HepG2 (cell line): ENCODE data around the gene CORO1A. TPM values are rescaled to one million over a fixed set of nuclear protein-coding genes. Genes with fewer than 3 reads are reported as not detected.

Experiments used
- ATAC-seq: fragments of 200-7000 bp; cut with Tn5 transposase; 3 replicates; pipeline ENCODE4 v1.9.1; 2020; ENCODE audit warnings: mild to moderate bottlenecking, moderate library complexity
- BruUV-seq: library from RNA; stranded (reverse); fragments of 400-500 nt; replicated peaks from 2 replicates; lab custom pipeline; 2021; lab: Mats Ljungman, UMichigan
- CTCF ChIA-PET: fragments of 300-600 bp; formaldehyde crosslinking; extraction: SDS; loops from one replicate; lab custom pipeline; 2021; ENCODE audit warnings: low total read pairs, inconsistent platforms, low intra/inter-chr PET ratio; lab: Yijun Ruan, JAX
- POLR2A ChIA-PET: fragments of 350-600 bp; sonication (Branson Sonifier 250); formaldehyde crosslinking; loops from one replicate; lab custom pipeline; 2020; ENCODE audit warnings: antibody characterized with exemption, inconsistent platforms; lab: Yijun Ruan, JAX
- DNase-seq: peaks from one replicate; pipeline ENCODE4 v3.0.0-alpha.2; 2015; ENCODE audit warnings: low spot score
- FAIRE-seq: peaks from 3 replicates; lab custom pipeline; 2011; peaks lifted over from hg19 to GRCh38; lab: Jason Lieb, UNC
- H2AFZ ChIP-seq: one replicate; pipeline ENCODE4 v1.6.1; 2011; ENCODE audit warnings: low read length, inconsistent platforms
- H3K27ac ChIP-seq: fragments of 300-600 bp; 3 replicates; pipeline ENCODE4 v1.8.0; 2011; ENCODE audit warnings: mixed run types, mild to moderate bottlenecking, mixed read lengths, low read length, inconsistent platforms; ENCODE audit not compliant: insufficient read depth; ENCODE audit errors: extremely low read length
- H3K27me3 ChIP-seq, 2 experiments: fragments of 200-600 bp in 1 of 2; 2 replicates in 1 of 2; 3 replicates in 1 of 2; pipeline versions ENCODE4 v1.6.0 to v1.8.0; 2011; ENCODE audit warnings: low read length in 2 of 2, mild to moderate bottlenecking in 2 of 2, moderate library complexity in 2 of 2, inconsistent platforms in 1 of 2; ENCODE audit not compliant: insufficient read depth in 2 of 2, control insufficient read depth in 1 of 2
- H3K36me3 ChIP-seq, 2 experiments: fragments of 200-600 bp in 1 of 2; replicated peaks in 1 of 2; 2 replicates in 1 of 2; 3 replicates in 1 of 2; pipeline versions ENCODE4 v1.5.1 to v1.8.0; 2011; ENCODE audit warnings: low read length in 2 of 2, inconsistent platforms in 1 of 2; ENCODE audit not compliant: insufficient read depth in 2 of 2, control insufficient read depth in 1 of 2
- H3K4me1 ChIP-seq: 2 replicates; pipeline ENCODE4 v1.5.1; 2012; ENCODE audit warnings: low read length, inconsistent platforms; ENCODE audit not compliant: insufficient read depth
- H3K4me2 ChIP-seq: 2 replicates; pipeline ENCODE4 v1.6.0; 2011; ENCODE audit warnings: low read depth, low read length, inconsistent platforms
- H3K4me3 ChIP-seq, 3 experiments: fragments of 200-600 bp in 1 of 3; sonication (generic), shearing (Covaris generic) in 1 of 3; replicated peaks in 1 of 3; 2 replicates each; pipeline ENCODE4 v1.5.1; 2011 to 2016; ENCODE audit warnings: low read length in 3 of 3, inconsistent platforms in 2 of 3, low read depth in 2 of 3, mild to moderate bottlenecking in 2 of 3, control low read depth in 1 of 3, mixed read lengths in 1 of 3; ENCODE audit not compliant: insufficient read depth in 1 of 3
- H3K79me2 ChIP-seq: one replicate; pipeline ENCODE4 v1.6.1; 2011; ENCODE audit warnings: low read length, inconsistent platforms; ENCODE audit not compliant: insufficient read depth
- H3K9ac ChIP-seq: 2 replicates; pipeline ENCODE4 v1.6.0; 2011; ENCODE audit warnings: mild to moderate bottlenecking, low read depth, low read length, inconsistent platforms; ENCODE audit not compliant: insufficient read depth
- H3K9me3 ChIP-seq: 2 replicates; pipeline ENCODE4 v1.5.1; 2012; ENCODE audit warnings: mild to moderate bottlenecking, low read length
- H4K20me1 ChIP-seq: 2 replicates; pipeline ENCODE4 v1.6.0; 2011; ENCODE audit warnings: inconsistent platforms, mild to moderate bottlenecking, low read length, moderate library complexity; ENCODE audit not compliant: insufficient read depth
- NFIB ChIP-seq: sonication (generic); formaldehyde crosslinking; IDR thresholded peaks from 2 replicates; pipeline ENCODE4 v1.9.0; 2021; ENCODE audit warnings: missing genetic modification reagents, mild to moderate bottlenecking, borderline replicate concordance
- ZNF329 ChIP-seq: sonication (generic); formaldehyde crosslinking; IDR thresholded peaks from 2 replicates; pipeline ENCODE4 v1.9.0; 2021; ENCODE audit warnings: low read depth, mild to moderate bottlenecking, missing genetic modification reagents
- WGBS: methylation state at CpG from one replicate; pipeline ENCODE4 v1.1.6; 2017; ENCODE audit warnings: low lambda C conversion rate; 5-methylcytosine and 5-hydroxymethylcytosine counted together
- in situ Hi-C: cut with HindIII; loops from 2 replicates; pipeline ENCODE4 v1.10.0; 2017; ENCODE audit warnings: low pct_unique_long_range_greater_than_20kb; ENCODE audit not compliant: extremely low pct_ligation_motif_present
- intact Hi-C: fragments of 100-400 bp; cut with micrococcal nuclease; formaldehyde crosslinking; loops from one replicate; pipeline ENCODE4 v1.10.0; 2022; ENCODE audit not compliant: unreplicated experiment
- polyA plus RNA-seq, 8 experiments: library from polyadenylated mRNA; depleted of rRNA in 3 of 8; stranded (reverse) in 7 of 8; unstranded in 1 of 8; fragments of >200 nt; fragmentation: Illumina TruSeq in 4 of 8; extraction: Trizol in 4 of 8; gene quantifications; 2 replicates each; pipeline versions ENCODE4 v1.2.1 to v1.2.3, GENCODE V29; 2011 to 2016; ENCODE audit warnings: low read depth in 4 of 8, missing spikeins in 1 of 8, mixed read lengths in 1 of 8; ENCODE audit not compliant: insufficient read depth in 1 of 8
- total RNA-seq, 5 experiments: library from RNA; depleted of rRNA; stranded (reverse); fragments of >200 nt; fragmentation: Illumina TruSeq; extraction: Trizol; gene quantifications; 2 replicates each; pipeline ENCODE4 v1.2.3, GENCODE V29; 2016; ENCODE audit warnings: low read depth in 1 of 5
- TF ChIP-seq, protein P1 (sequence below): sonication (generic); formaldehyde crosslinking; IDR thresholded peaks from 2 replicates; pipeline ENCODE4 v1.4.0; 2020; ENCODE audit warnings: missing genetic modification reagents
- TF ChIP-seq, protein P2 (sequence below): sonication (generic); formaldehyde crosslinking; IDR thresholded peaks from 2 replicates; pipeline ENCODE4 v1.5.0; 2020; ENCODE audit warnings: mild to moderate bottlenecking, missing genetic modification reagents

The CORO1A gene
- total and polyA plus RNA-seq, 2 of the 13 experiments (the other 11 are each of a cell fraction or from before 2014, with no cell fraction given) = 6.5 to 12.9 TPM

DNA sequence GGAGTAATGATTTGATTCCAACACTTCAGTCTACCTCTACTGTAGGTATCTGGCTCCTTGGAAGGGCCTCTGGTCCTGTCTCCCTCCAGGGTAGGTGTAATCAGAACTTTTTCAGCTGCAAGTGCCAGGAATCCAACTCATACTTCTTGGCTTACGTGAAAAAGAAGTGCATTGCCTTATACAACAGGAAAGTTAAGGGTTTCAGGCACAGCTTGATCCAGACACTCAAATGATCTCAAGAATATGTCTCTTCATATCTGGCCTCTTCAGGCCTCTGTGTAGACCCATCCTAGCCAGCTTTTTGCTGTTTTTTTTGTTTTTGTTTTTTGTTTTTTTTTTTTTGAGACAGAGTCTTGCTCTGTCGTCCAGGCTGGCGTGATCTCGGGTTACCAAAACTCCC is 4.2 kb upstream of the CORO1A start:
- no TSS peak for BruUV-seq
- Histone ChIP-seq H3K4me2 (no peak overlapping the region), H3K79me2 (no peaks in the 10 kb centered on the region), H3K36me3 (no peaks in the 10 kb centered on the region), H3K9ac (no peak overlapping the region)
- intact Hi-C loops = no loop called here
- TF ChIP-seq ZNF329 (CRISPR knock-in tag) = peak; percentile 97
- TF ChIP-seq, protein P1, sequence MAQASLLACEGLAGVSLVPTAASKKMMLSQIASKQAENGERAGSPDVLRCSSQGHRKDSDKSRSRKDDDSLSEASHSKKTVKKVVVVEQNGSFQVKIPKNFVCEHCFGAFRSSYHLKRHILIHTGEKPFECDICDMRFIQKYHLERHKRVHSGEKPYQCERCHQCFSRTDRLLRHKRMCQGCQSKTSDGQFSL (CRISPR knock-in tag) = no peak
- TF ChIP-seq, all 625 proteins: peak for 1
- ChIA-PET CTCF (no interaction called here), POLR2A (interaction anchor here (0.8 kb wide), 1 partner anchor 8 kb away, joined by 3 read pairs; no protein-coding TSS in a partner anchor)
- Histone ChIP-seq H3K27me3 (no peaks in the 10 kb centered on the region; a peak in 1 of 5 replicates), H3K4me1 (peaks cover 52% of the 10 kb centered on the region), H4K20me1 (no peaks in the 10 kb centered on the region), H2AFZ (no peak overlapping the region), H3K9me3 (no peaks in the 10 kb centered on the region), H3K4me3 (no peak overlapping the region), H3K27ac (no peak overlapping the region)
- FAIRE-seq = no peak
- 77% methylated on average over 4 of the region's 4 CpGs for WGBS
- ATAC-seq = no peak
- in situ Hi-C loops = no loop called here
- no peak for DNase-seq

DNA sequence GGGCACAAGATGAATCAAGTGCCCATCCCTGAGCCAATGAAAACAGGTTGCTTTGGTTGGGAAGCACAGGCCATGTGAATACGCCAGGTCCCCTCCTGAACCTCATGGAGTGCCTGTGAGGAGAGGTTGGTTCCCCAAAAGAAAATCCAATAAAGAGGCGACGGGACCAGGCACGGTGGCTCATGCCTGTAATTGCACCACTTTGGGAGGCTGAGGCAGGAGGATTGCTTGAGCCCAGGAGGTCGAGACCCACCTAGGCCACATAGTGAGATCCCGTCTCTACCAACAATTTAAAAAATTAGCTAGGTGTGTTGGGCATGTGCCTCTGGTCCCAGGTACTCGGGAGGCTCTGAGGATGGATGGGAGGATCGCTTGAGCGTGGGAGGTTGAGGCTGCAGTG is 3.5 kb upstream of the CORO1A start:
- no peaks in the 10 kb centered on the region for H3K79me2 ChIP-seq
- WGBS = 64% methylated on average over 9 of the region's 9 CpGs
- no peak overlapping the region for H3K4me3 ChIP-seq
- TF ChIP-seq NFIB (CRISPR knock-in tag) = no peak
- TF ChIP-seq, protein P2, sequence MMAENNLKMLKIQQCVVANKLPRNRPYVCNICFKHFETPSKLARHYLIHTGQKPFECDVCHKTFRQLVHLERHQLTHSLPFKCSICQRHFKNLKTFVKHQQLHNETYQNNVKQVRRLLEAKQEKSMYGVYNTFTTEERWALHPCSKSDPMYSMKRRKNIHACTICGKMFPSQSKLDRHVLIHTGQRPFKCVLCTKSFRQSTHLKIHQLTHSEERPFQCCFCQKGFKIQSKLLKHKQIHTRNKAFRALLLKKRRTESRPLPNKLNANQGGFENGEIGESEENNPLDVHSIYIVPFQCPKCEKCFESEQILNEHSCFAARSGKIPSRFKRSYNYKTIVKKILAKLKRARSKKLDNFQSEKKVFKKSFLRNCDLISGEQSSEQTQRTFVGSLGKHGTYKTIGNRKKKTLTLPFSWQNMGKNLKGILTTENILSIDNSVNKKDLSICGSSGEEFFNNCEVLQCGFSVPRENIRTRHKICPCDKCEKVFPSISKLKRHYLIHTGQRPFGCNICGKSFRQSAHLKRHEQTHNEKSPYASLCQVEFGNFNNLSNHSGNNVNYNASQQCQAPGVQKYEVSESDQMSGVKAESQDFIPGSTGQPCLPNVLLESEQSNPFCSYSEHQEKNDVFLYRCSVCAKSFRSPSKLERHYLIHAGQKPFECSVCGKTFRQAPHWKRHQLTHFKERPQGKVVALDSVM (CRISPR knock-in tag) = peak; percentile 62
- no peak overlapping the region for H2AFZ ChIP-seq
- DNase-seq (no peak), FAIRE-seq (no peak), ATAC-seq (no peak)
- H3K27me3 ChIP-seq = no peaks in the 10 kb centered on the region; a peak in 1 of 5 replicates
- H3K9ac ChIP-seq = no peak overlapping the region
- no TSS peak for BruUV-seq
- no peaks in the 10 kb centered on the region for H3K9me3 ChIP-seq
- peaks cover 60% of the 10 kb centered on the region for H3K4me1 ChIP-seq
- ChIA-PET CTCF (interaction anchor here (1.2 kb wide), 1 partner anchor 67 kb away, joined by 3 read pairs; no protein-coding TSS in a partner anchor), POLR2A (interaction anchor here (0.6 to 1.0 kb wide), 3 partner anchors 22 to 68 kb away, joined by 3 to 4 read pairs (median 4); no protein-coding TSS in a partner anchor)
- H3K27ac ChIP-seq = no peak overlapping the region
- intact Hi-C loops (no loop called here), in situ Hi-C loops (no loop called here)
- H4K20me1 ChIP-seq = no peaks in the 10 kb centered on the region
- H3K4me2 ChIP-seq = no peak overlapping the region
- no peaks in the 10 kb centered on the region for H3K36me3 ChIP-seq
